NCI-H524 treated with DMSO at 0.1 percent for 48 hours (cell line): ENCODE measurements around the gene CEP192.
"Not testable (repeated sequence)": the region's sequence is repeated elsewhere in the genome, so short reads cannot be mapped to it uniquely, and the experiment has no call there.

Experiments used
- DNase-seq: peaks from one replicate; lab custom pipeline; 2025; lab: John Stamatoyannopoulos, UW

The CEP192 gene

GRCh38 chr18:13028869-13029268, 37.7 kb downstream of the CEP192 start:
- DNase-seq = no peak

- DNase-seq = no peak
Measured at GRCh38 chr18:13032173-13032572, 41.0 kb downstream of the CEP192 start.

- DNase-seq = no peak
Measured at GRCh38 chr18:13035249-13035914, 44.2 kb downstream of the CEP192 start.

GRCh38 chr18:13036622-13037320, 45.6 kb downstream of the CEP192 start:
- no peak for DNase-seq

- DNase-seq = no peak
Measured at GRCh38 chr18:13039806-13040205, 48.6 kb downstream of the CEP192 start.

- DNase-seq = no peak
Measured at GRCh38 chr18:13043066-13043465, 51.9 kb downstream of the CEP192 start.

- DNase-seq = no peak
Measured at GRCh38 chr18:13048061-13048595, 57.0 kb downstream of the CEP192 start.

GRCh38 chr18:13051159-13051558, 60.0 kb downstream of the CEP192 start:
- no peak for DNase-seq

- no peak for DNase-seq
Measured at GRCh38 chr18:13051950-13052349, 60.8 kb downstream of the CEP192 start.

GRCh38 chr18:13054336-13054735, 63.2 kb downstream of the CEP192 start:
- DNase-seq = no peak

- DNase-seq = no peak
Measured at GRCh38 chr18:13061630-13062189, 70.5 kb downstream of the CEP192 start.

GRCh38 chr18:13067124-13067523, 76.0 kb downstream of the CEP192 start:
- no peak for DNase-seq

GRCh38 chr18:13067966-13068365, 76.8 kb downstream of the CEP192 start:
- DNase-seq = no peak

GRCh38 chr18:13070460-13070859, 79.3 kb downstream of the CEP192 start:
- no peak for DNase-seq

- no peak for DNase-seq
Measured at GRCh38 chr18:13076886-13077285, 85.7 kb downstream of the CEP192 start.

GRCh38 chr18:13077473-13077872, 86.3 kb downstream of the CEP192 start:
- DNase-seq = no peak

GRCh38 chr18:13078065-13078464, 86.9 kb downstream of the CEP192 start:
- DNase-seq = not testable (repeated sequence)

GRCh38 chr18:13086906-13087305, 95.7 kb downstream of the CEP192 start:
- DNase-seq = no peak

- no peak for DNase-seq
Measured at GRCh38 chr18:13095466-13095865, 104.3 kb downstream of the CEP192 start.

GRCh38 chr18:13096232-13096631, 105.1 kb downstream of the CEP192 start:
- no peak for DNase-seq

GRCh38 chr18:13096719-13097118, 105.6 kb downstream of the CEP192 start:
- no peak for DNase-seq

GRCh38 chr18:13098104-13098503, 106.9 kb downstream of the CEP192 start:
- DNase-seq = not testable (repeated sequence)

- no peak for DNase-seq
Measured at GRCh38 chr18:13099113-13099512, 108.0 kb downstream of the CEP192 start.
